Ramos (cell line): ENCODE measurements around the gene EPHB2.
"Not testable (repeated sequence)": the region's sequence is repeated elsewhere in the genome, so short reads cannot be mapped to it uniquely, and the experiment has no call there.

Source experiments
- in situ Hi-C: fragments of 300-500 bp; cut with MboI; formaldehyde crosslinking; loops from one replicate; pipeline ENCODE4 v1.14.3; 2022; ENCODE audit warnings: low sequenced_read_pairs; ENCODE audit not compliant: unreplicated experiment

The EPHB2 gene

DNA sequence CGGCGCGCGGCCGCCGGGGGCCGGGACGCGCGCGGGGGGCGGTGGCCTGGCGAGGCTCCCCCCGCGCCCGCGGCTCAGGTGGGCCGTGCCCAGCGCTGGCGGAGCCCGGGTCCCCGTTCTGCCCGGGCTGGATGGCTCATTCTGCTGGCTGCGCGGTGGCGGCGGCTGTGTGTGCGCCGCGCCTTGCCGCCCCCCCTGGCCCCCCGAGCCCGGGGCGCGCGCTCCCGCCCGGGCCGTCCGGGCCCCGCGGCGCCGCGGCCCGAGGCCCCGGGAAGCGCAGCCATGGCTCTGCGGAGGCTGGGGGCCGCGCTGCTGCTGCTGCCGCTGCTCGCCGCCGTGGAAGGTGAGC, at the start of gene EPHB2:
TSS of gene EPHB2 (plus strand) at position 139 of the 349 bp plus-strand sequence. CDS start at position 283, 144 bp downstream.
- in situ Hi-C loops, result no loop called here

GRCh38 chr1:22661880-22662279, 48.8 kb upstream of the EPHB2 start:
- in situ Hi-C loops, result no loop called here

DNA sequence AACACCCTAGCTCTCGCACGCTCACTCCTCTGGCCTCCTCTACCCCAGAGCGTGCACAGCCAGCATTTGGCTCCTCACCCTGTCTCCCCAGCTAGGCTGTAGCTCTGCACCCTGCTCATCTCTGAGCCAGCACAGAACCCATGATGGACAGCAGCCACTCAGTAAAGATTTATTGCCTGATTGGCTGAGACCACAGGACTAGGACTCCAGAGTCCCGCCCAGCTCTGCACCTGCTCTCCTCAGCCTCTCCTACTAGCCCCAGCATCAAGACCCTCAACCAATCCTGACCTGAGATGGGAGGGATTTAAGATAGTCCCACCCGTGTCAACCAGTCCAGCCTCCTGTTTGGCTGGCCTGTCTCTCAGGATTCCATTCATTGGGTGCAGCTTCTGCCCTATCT, 48.3 kb upstream of the EPHB2 start:
- in situ Hi-C loops, result no loop called here

DNA sequence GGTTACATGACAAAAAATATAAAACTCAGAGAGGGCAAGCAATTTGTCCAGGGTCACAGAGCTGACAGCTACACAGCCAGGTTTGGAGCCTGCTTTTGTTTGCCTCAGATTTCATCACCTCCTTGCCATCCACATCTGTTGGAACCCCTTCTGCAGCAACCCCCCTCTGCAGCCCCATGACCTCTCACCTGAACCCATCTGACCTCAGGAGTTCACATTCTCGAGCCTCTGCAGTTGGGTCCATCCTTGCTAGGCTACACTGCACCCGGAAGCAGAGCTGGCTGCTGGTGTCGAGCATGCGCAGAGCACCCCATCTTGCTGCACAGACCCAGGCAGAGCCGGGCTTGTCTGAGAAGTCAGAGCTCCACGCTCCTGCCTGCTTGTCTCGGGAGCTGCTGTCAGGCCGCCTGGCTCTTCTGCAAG, 47.6 kb upstream of the EPHB2 start:
- in situ Hi-C loops, result no loop called here

- in situ Hi-C loops, result no loop called here
These were observed 44.9 kb upstream of the EPHB2 start for GRCh38 chr1:22665752-22666151.

DNA sequence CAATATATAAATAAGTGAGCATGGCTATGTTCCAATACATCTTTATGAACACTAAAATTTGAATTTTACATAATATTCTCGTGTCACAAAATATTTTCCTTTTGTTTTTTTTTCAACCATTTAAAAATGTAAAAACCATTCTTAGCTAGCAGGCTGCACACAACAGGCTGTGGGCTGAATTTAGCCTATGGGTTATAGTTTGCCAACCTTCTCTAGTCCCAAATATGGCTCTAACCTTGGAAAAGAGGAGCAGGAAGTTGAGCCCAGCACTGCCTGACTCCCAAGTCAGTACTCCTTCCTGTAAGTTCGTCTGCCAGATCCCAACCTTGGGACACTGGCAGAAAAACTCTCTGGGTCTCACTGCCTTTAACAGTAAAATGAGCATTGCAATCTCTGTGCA, 44.2 kb upstream of the EPHB2 start:
- in situ Hi-C loops, result no loop called here

- in situ Hi-C loops, result not testable (repeated sequence)
These were observed 41.8 kb upstream of the EPHB2 start for GRCh38 chr1:22668840-22669239.

DNA sequence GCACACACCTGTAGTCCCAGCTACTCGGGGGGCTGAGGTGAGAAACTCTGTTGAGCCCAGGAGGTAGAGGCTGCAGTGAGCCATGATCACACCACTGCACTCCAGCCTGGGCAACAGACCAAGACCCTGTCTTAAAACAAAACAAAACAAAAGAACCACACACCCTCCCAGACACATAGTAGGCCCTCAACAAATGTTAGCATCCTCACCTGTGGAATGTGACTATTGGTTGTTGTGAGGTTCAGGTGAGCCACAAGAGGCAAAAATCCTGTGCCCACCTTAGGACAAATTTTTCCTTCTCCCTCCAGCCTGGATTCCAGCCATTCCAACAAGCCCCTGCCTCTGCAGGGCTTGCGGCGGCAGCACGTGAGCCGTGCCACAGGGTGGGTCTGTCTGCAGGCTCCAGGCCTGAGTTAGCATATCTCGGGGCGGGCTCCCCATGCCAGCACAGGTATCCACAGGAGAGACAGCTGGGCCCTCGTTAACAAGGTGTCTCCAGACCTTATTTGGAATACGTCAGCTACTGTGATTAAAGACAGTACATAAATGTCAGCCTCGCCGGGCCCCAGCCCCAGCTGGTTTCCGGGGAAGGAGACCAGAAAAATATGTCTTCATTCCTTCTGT, 40.2 kb upstream of the EPHB2 start:
- in situ Hi-C loops, result no loop called here

DNA sequence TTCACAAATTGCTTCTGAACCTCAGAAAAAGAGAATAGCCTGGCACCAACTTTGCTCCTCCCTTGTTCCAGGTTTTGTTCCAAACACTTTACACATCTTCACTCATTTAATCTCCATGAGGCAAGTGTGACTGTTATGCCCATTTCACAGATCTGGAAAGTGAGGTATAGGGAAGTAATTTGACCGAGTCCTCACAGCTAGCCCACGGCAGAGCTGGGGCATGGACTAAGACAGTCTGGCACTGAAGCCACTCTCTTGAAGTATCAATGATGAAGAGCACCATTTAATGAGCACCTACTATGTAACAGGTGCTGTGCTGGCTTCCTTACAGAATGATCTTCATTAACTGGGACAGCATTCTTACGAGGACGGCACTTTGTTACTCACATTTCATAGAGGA, 38.6 kb upstream of the EPHB2 start:
- in situ Hi-C loops, result no loop called here

DNA sequence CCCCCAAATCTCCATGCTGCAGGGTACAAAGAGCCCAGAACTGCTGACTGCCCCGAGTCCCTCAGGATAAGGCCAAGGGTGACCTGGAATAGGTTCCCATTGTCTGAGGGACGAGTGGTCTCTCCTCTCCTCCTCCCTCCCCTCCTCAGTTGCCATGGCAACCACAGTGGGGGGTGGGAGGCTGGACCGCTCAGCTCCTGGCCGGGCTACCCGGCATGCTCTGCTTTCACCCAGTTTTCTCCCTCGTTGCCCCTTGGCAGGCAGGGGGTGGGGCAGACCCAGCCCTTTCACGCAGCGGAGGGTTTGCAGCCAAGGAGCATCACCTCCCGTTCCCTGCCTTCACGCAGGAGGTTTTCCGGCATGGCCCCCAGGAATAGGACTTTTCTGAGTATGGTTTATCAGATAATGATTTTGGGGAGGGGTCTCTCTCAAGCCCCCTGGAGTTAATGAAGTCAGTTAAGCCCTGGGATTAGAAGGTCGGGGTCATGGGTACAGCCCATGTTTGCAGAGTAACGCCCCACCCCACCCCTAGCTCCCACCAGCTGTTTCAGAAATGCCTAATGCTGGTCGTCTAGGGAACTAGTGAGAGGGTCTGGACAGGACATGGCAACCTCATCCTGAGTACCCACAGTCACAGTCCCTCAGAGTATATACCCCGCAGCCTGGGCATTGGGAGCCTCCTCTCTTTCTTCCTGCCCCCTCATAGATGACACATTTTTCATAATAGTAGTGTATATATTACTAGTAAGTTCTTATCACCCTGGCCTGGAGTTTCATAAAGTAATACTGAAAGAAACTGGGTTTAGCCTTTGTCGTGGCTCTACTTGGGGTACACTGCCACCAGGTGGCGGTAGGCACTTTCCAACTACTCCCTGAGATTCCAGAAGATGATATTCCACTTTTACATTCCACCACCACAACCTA, 36.9 kb upstream of the EPHB2 start:
- in situ Hi-C loops, result no loop called here

GRCh38 chr1:22674410-22674749, 36.3 kb upstream of the EPHB2 start:
- in situ Hi-C loops, result no loop called here

DNA sequence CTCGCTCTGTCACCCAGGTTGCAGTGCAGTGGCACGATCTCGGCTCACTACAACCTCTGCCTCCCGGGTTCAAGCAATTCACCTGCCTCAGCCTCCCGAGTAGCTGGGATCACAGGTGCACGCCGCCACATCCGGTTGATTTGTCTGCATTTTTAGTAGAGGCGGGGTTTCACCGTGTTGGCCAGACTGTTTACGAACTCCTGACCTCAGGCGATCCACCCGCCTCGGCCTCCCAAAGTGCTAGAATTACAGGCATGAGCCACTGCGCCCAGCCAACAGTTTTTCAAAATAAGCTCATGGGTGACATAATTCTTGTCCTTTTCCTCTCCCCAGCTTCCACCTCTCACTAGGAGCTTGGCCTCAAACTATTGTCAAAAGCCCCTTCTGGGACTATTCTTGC, 34.5 kb upstream of the EPHB2 start:
- in situ Hi-C loops, result not testable (repeated sequence)

DNA sequence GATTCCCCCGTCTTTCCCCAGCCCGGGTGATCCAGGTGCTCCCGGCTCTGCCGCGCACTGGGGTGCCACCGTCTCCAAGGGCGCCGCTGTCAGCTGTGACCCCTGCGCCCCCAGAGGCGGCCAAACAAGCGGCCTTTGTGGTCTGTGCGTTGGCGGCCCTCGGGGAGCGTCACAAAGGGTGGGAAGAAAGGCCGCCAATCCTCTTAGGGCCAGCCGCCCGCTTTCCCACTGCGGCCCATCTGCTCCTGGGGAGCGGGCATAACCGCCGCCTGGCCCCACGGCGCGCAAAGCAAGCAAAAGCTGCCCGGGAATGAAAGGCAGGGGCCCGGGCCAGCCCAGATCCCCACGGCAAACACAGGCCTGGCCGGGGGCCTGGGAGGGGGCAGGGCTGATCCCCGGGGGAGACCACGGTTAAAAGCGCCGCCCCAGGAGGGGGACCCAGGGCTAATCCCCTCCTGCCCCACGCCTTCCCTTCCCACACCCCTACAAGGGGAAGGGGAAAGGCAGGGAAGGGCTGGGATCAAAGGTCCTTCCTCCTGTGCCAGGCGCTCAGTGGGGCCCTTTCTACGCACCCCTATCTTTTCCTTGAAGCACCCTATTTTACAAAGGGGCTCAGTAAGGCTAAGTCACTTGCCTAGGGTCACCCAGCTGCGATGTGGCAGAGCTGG, 33.6 kb upstream of the EPHB2 start:
- in situ Hi-C loops, result no loop called here

DNA sequence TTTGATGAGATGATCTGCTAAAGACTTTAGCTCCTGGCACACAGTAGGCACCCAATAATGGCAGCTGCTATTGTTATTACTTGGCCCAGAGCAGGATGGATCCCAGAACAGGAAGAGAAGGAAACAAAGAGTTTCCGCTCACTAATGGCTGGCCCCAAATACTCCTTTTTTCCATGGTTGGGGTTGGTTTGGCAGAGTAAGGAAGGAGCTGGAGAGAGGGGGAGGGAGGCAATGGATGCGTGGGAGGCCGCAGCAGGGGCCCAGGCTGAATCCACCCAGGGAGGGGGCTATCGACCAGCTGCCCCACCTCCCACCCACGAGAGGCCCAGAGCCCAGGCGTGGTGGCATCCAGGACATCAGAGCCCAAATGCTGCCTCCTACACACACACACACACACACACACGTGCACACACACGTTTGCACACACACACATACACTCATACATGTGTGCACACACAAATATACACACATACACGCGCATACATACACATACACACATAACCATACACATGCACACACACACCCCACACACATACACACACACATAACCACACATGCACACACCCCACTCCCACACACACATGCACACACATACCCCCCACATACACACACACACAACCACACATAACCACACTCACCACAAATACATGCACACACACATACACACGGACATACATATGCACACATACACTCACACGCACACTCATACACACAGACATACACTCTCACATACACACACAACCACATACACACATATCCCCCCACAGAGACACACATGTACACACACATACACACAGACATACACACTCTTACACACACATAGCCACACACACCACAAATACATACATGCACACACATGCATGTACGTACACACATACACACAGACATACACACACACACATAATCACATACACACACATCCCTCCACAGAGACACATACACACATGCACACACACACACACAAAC, 32.4 kb upstream of the EPHB2 start:
- in situ Hi-C loops, result no loop called here

- in situ Hi-C loops, result no loop called here
These were observed 29.9 kb upstream of the EPHB2 start for GRCh38 chr1:22680726-22681125.

- in situ Hi-C loops, result no loop called here
These were observed 28.9 kb upstream of the EPHB2 start for GRCh38 chr1:22681556-22682276.

DNA sequence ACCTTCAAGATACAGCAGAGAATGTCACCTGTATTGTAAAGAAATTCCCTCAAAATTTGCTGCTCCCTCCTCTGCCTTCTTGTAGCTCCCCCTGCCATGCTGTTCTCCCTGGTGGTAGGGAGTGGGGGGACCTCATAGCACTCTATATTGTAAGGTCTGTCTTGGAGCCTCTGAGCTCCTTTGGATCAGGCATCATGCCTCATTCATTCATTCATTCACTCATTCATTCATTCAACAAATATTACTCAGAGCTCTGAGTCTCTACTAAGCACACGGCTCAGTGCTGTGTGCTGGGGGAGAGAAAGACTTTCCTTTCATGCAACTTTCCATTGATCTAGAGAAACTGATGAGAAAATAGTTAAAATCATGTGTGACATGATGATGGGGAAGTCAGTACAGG, 27.1 kb upstream of the EPHB2 start:
- in situ Hi-C loops, result no loop called here

- in situ Hi-C loops, result no loop called here
These were observed 25.0 kb upstream of the EPHB2 start for GRCh38 chr1:22685591-22686059.

DNA sequence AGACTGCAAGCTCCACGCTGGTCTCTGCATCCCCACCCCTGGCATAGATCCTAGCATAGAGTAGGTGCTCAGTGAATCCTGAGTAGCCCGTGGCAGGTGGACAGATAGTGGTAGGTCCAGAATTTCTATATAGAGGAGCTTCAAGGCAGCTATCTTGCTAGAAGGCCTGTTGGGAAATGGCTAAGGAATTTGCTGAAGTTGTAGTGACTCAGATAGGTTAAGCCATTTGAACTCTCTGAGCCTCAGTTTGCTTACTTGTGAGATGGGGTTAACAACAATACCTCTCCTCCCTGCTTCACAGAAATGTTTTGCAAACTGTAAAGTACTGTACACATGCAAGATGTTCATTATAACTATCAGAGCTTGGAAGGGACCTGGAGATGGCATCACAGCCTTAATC, 23.4 kb upstream of the EPHB2 start:
- in situ Hi-C loops, result no loop called here
